NK-92 (cell line): Measurements from ENCODE around the gene SUGCT.

ENCODE experiments used
- DNase-seq: peaks from one replicate; lab custom pipeline; 2025; ENCODE audit not compliant: unreplicated experiment; lab: John Stamatoyannopoulos, UW

Gene SUGCT

DNA sequence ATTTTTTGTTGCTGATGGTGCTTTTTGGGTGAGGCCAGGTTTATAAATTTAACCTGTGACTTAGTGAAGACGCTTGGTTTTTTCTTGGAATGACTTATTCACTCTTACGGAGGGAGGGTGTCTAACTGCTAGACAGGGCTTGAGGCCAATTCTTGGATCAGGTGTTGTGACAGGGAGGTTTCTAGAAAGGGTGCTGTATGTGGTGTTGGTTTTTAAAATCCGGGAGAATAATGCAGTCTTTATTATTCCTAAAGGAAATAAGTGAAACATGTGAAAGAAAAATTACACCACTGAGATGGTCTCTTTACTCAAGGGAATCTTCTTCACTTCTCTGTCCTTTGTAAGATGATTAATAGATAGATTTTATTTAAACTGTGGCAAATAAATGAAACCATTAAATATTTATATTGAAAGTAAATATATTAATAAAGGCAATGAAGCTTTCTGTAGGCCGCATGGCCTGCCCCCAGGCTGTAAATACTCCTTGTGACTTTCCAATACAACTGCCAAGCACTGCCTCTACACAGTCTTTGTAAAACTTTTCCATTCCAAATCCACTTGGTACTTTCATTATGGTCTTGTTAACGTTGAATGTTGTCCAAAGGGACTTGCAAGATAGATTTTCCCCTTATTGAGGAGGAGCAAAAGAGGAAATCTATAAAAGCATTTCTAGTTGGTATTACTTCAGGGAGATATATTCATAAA is 323.1 kb downstream of the SUGCT start:
- no peak for DNase-seq

DNA sequence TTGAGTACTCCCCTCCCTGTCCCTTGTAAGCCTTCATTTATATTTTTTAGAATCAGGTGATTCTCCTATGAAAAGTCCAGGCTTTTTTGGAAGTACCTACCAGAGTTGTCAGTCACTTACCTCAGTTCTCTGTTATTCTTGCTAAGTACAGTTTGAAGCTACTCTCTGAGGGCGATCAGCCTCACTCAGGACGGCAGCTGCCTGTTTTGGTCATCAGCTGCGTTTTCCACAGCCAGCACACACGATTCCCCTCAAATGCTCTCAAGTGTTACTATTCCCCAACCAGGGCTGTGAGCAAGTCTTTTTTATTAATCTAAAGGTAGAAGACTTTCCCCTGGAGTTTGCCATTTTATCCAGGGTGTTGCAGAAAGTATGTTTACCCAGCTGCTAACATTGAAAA is 328.6 kb downstream of the SUGCT start:
- DNase-seq, result no peak

GRCh38 chr7:40468891-40469864 is 334.4 kb downstream of the SUGCT start:
- DNase-seq, result no peak

DNA sequence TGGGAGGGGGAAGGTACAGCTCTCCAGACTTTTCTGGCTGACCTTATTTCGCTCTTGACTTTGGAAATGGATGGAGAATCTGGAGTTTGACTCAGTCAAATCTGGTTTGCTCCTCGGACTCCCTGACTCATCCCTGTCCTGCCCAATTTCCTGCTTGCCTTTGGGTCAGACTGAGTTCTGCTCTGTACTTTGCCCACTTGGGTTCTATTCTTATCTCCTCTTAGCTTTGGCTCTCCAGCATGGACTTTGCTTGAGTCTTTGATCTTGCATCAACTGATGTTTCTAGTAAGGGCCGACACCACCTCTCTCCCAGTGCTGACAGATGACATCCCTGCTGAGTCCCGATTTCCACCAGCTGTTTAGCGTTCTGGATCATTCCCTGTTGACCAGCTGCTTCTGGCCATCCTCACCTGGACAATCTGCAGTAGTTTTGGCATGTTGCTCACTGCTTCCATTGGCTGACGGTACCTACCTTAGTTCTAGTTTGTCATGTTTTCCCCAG is 335.3 kb downstream of the SUGCT start:
- DNase-seq, result no peak

DNA sequence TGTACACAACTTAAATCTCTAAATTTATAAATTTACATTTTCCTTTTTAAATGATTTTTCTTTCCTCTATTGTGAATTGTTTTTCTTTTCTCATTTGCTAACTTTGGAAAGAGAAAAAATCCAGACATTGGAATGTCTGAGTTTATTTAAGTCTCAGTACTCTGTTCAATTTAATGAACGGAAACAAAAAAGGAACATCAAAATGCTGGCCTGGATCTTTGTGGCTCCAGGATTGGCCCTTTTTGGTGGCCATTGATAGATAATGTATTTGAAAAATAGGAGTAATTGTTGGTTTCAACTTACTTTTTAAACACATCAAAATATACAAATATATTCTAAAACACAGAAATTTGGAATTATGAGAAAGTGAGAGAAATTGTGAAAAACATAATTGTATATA is 336.0 kb downstream of the SUGCT start:
- DNase-seq, result no peak

DNA sequence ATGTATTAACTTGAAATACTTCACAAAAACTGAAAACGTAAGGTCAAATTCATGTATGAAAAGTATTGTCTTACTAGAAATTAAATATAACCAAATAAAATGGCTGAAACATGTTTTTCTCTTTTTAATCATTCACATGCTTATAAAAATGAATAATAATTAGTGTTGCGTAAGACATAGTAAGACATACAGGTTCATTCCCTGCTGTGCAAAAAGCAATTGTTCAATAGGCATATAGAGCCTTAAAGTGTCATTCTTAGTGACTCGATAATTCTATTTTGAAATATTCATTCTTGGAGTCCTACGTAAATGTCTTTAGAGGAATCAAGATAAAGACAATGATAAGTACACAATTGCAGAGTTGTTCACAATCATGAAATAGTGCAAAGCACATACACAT is 337.1 kb downstream of the SUGCT start:
- no peak for DNase-seq

GRCh38 chr7:40474790-40475680 is 340.2 kb downstream of the SUGCT start:
- no peak for DNase-seq

GRCh38 chr7:40475681-40475982 is 340.8 kb downstream of the SUGCT start:
- no peak for DNase-seq

GRCh38 chr7:40477094-40477493 is 342.3 kb downstream of the SUGCT start:
- no peak for DNase-seq

DNA sequence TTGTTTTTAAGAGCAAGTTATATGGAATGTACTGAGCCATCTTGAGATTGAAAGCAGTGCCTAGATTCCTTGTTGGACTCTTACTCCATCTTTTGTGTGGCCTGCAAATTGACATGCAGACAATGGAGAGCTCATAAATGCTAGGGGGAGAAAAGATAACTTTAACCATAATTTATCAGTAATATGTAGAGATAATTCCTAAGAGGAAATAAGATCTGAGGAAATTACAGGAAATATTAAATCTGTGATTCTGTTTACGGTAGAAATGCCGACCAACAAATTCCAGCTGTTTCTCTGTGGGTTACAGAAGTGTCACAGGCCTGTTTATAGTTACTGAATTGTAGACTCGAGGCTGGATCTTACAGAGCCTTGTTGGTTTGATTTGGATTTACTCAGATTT is 348.0 kb downstream of the SUGCT start:
- DNase-seq, result no peak

DNA sequence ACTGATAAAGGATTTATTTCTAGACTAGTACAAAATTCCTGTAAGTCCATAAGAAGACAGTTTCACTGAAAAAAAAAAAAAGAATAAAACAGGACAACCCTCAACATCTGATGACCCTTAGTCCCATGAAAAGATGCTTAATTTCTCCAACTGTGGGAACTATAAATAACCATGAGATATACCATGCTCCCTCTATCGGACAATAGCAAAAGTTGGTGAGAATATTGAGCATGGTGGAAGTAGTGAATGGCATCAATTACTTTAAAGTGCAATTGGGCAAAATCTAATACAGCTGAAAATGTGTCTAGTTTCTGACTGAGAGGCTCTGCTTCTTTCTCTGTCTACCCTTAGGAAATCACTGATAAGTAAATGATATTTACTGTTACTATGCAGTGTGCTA is 348.8 kb downstream of the SUGCT start:
- no peak for DNase-seq

DNA sequence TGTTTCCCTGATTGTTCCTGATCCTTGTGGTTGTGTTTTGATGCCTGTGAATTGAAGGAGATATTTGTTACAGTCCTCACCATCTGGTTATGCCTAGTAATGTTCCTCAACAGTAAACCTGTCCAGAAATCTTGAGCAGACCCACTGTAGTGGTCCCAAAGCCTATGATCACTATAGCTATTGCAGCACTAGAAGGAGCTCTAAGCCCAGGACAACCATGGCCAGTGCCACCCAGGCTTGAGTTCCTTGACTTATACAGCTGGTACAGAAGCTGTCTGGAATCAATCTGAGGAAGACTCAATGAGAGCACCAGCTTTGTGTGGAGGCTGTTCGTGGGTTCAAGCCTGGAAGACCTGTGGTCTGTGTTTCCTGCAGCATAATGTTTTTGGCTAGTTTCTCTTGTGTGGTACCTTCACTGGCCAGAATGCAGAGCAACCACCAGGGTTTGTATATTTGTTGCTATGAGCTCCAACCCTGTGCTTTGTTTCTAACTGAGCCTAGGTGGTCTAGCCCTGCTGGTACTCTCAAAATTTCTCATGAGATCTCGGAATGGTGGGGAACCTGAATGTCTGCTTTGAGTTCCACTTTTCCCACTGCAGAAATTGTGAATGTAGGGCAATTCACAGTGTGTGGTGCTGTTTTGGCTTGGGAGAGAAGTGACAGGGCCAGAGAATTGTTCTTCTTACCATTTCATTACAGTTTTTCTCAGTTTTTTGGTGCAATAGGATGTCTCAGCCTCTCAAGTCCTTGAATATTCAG is 355.2 kb downstream of the SUGCT start:
- no peak for DNase-seq

GRCh38 chr7:40490603-40490924 is 355.8 kb downstream of the SUGCT start:
- DNase-seq, result no peak

- DNase-seq, result no peak
Observed at GRCh38 chr7:40492946-40493345, 358.1 kb downstream of the SUGCT start.

GRCh38 chr7:40493609-40494051 is 358.8 kb downstream of the SUGCT start:
- no peak for DNase-seq

DNA sequence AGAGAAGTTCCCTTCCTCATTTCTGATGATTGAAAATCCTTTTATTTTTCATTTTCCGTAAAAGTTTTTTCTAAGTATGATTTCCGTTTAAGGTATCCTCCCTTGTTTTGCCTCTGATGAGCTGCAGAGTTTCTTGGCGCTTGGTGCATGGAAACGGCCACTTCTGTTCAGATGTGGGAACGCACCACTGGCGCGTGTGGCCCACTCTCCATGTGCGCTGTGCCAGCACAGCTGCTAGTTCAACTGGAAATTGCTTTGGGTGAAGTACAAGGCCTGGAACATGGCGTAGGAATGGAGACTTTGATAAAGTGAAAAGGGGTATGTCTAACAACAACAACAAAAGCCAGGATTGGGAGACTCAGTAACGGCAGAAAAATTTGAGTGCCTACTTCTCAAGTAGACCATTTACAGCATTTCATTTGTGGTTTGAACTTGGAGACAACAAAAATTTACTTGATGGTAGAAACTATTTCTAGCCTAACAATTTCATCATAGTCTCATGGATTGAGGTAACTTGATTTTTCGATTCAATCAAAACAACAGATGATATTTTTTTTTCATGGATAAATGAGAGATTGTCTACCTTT is 364.2 kb downstream of the SUGCT start:
- DNase-seq, result no peak

DNA sequence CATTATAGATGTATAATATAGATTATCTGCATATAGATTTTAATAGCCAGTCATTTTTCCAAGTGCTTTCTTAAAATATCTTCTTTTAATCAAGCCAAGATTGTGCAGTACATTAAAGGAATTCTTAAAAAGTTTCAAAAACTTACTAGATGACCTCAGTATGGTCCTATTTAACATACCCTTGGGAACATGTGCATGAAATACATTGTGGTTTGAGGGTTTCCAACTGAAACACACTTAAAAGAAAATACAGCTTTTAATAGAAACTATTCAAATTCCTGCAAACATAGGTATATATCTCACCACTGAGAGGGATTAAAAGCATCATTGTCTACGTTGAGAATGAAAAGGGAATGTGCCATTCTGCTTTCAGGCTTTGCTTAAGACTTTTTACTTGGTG is 364.9 kb downstream of the SUGCT start:
- no peak for DNase-seq

GRCh38 chr7:40500219-40500618 is 365.4 kb downstream of the SUGCT start:
- DNase-seq, result no peak

DNA sequence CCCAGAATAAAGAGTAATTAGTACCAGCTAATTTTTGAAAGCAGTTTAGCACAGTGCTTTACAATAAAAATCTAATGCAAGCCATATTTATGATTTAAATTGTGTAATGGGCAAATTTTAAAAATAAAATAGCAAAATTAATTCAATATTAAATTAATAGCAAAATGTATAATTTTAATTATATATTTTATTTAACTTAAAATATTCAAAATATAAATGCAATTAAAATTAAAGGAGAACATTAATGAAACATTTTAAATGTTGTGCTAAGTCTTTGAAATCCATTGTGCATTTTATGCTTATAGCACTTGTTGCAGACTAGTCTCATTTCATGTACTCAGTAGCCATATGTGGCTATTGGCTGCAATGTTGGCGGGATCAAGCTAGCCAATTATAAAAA is 367.6 kb downstream of the SUGCT start:
- DNase-seq, result no peak

GRCh38 chr7:40506158-40506557 is 371.4 kb downstream of the SUGCT start:
- DNase-seq, result no peak
